Spleen (tissue), 7 donors: ENCODE data around the gene N4BP2L2.

Experiments
- POLR2A ChIP-seq, 3 donors: fragments of 450-650 bp; IDR thresholded peaks; one replicate each; pipeline ENCODE4 v1.5.1; 2017; ENCODE audit warnings: antibody characterized with exemption in 3 of 3, mild to moderate bottlenecking in 1 of 3
- TF ChIP-seq, protein P1 (sequence below), 11 experiments: fragments of 200-600 bp in 7 of 11; fragments of 450-650 bp in 4 of 11; sonication (generic) in 4 of 11; IDR thresholded peaks in 8 of 11; conservative IDR thresholded peaks in 3 of 11; 1 replicate in 7 of 11; 2 replicates in 4 of 11; pipeline versions ENCODE4 v1.4.0 to v1.8.0; 2016 to 2021; ENCODE audit warnings: antibody characterized with exemption in 11 of 11, inconsistent platforms in 4 of 11, mild to moderate bottlenecking in 1 of 11
- donor health status: DM: no; HTN: no; CAD: no; lungs with moderate emphysema.
- donor health status: DM: no; HTN: no; CAD: no.
- donor health status: DM: no; HTN: no; CAD: no.

DNA sequence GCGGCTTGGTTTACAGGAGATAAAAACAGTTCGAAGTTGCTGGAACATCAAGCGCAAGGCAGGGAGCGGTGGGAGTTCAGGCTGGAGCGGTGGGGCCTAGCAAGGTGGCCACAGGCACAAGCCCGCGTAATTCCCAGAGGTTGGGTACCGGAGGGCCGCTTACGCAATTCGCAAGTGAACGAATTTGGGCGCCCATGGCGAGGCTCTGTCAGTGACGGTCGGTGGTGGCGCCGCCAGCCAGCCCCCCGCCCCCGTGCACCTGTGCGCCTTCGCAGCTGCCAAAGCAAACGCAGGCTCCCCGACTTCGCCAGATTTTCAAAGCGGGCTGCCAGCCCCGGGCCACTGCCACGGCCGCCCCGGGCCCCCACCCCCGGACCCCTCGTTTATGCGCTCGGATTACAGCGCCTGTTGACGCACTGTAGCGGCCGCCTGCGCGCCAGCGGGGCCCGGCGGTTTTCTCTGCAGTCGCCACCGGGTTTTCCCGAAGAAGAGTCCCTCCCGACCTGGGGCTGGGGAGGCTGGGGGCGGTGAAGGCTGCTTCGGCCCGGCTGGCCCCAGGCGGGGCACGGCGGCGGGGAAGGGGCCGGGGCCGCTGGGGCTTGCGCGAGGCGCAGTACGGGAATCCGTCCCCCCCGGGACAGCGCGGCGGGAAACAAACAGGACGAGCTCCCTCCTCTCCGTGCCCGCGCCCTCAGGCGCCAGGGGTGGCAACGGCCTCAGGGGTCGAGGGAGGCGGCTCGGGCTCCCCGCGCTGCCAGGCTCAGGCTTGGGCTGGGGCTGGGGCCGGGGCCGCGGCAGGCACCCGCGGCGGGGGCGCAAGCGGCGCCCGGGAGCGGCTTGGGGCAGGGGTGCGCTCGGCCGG, 111.4 kb downstream of the N4BP2L2 start:
- TF ChIP-seq, protein P1, sequence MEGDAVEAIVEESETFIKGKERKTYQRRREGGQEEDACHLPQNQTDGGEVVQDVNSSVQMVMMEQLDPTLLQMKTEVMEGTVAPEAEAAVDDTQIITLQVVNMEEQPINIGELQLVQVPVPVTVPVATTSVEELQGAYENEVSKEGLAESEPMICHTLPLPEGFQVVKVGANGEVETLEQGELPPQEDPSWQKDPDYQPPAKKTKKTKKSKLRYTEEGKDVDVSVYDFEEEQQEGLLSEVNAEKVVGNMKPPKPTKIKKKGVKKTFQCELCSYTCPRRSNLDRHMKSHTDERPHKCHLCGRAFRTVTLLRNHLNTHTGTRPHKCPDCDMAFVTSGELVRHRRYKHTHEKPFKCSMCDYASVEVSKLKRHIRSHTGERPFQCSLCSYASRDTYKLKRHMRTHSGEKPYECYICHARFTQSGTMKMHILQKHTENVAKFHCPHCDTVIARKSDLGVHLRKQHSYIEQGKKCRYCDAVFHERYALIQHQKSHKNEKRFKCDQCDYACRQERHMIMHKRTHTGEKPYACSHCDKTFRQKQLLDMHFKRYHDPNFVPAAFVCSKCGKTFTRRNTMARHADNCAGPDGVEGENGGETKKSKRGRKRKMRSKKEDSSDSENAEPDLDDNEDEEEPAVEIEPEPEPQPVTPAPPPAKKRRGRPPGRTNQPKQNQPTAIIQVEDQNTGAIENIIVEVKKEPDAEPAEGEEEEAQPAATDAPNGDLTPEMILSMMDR (IDR thresholded peaks at IDR 0.05 in 8 of 11, conservative IDR thresholded peaks at IDR 0.05 in 3 of 11) = no peak
- TF ChIP-seq POLR2A (IDR thresholded peaks at IDR 0.05) = no peak
